ENCODE results near the gene YIPF3.

DNA sequence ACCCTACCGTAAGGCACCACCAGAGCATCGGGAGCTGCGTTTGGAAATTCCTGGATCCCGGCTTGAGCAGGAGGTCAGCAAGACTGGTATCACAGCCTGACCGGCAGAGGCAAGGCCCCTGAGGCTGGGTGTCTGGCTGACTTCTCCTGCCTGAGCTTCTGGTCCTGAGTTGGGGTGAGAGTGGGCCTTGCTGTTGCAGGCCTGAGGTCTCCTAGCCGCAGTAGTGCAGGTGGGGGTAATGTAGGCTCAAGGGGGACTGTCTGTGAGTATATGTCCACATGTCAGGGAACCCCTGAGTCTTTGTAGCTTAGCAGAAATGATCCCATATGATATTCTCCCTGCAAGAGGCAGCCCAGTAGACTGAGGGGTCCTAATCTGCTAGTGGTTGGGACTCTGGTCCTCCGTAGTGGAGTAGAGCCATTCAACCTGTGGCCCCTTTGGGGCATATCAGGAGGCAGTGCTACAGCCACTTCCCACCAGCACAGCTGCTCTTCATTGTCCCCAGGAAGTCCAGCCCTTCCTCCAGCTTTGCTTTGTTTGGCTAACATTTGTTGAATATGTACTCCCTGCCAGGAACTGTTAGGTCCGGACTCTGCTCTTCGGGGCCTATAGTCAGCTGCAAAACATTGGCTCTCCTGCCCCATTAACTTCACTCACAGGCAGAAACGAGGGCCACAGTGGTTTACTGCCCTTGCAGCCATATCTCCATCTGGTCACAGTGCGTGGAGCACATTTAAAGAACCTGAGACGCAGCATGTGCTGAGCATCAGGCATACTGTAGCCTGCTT lies 17.5 kb downstream of the YIPF3 start:
- TF ChIP-seq CTCF (IDR thresholded peaks at IDR 0.05) (no peak), EZH2 (IDR thresholded peaks at IDR 0.05; ENCODE audit: borderline replicate concordance, insufficient read depth, low read depth, low read length, poor library complexity, severe bottlenecking) (no peak)

Data from B cell (primary cell).